Right renal pelvis (tissue), 4 donors: ENCODE results near the gene ENKUR. TPM values are rescaled to one million over a fixed set of nuclear protein-coding genes. Genes with fewer than 3 reads are reported as not detected.

Experiments
- DNase-seq, 4 donors: peaks; one replicate each; pipeline ENCODE4 v3.0.0-alpha.2; 2013; ENCODE audit warnings: low read depth in 4 of 4, low spot score in 3 of 4, missing footprints in 1 of 4
- polyA plus RNA-seq, 4 donors: library from polyadenylated mRNA; unstranded; fragments of 120-200 nt; gene quantifications; one replicate each; pipeline ENCODE4 v1.2.1, GENCODE V29; 2013; ENCODE audit not compliant: insufficient read length in 4 of 4

Gene ENKUR
- polyA plus RNA-seq: 1 to 10 TPM; 4.0 to 5.5 (median 4.8) TPM

- peak; percentile 93 to 98 (median 95) for DNase-seq
Measured at GRCh38 chr10:25015828-25016375, at the start of gene ENKUR. Gene ENKUR (minus strand): TSS chr10:25016158. CDS start chr10:25015936, 222 bp downstream.

- no peak for DNase-seq
Measured at GRCh38 chr10:25064401-25064800, 48.4 kb upstream of the ENKUR start.

- DNase-seq: no peak
Measured at GRCh38 chr10:25063644-25064043, 47.7 kb upstream of the ENKUR start.

- no peak for DNase-seq
Measured at GRCh38 chr10:25063157-25063556, 47.2 kb upstream of the ENKUR start.

GRCh38 chr10:25061711-25062449, 45.9 kb upstream of the ENKUR start:
- no peak for DNase-seq

GRCh38 chr10:25061125-25061524, 45.2 kb upstream of the ENKUR start:
- DNase-seq: no peak

GRCh38 chr10:25059990-25060389, 44.0 kb upstream of the ENKUR start:
- no peak for DNase-seq

GRCh38 chr10:25057886-25058285, 41.9 kb upstream of the ENKUR start:
- no peak for DNase-seq

- DNase-seq: no peak
Measured at GRCh38 chr10:25056726-25057125, 40.8 kb upstream of the ENKUR start.

GRCh38 chr10:25052012-25052411, 36.1 kb upstream of the ENKUR start:
- no peak for DNase-seq

GRCh38 chr10:25050402-25050801, 34.4 kb upstream of the ENKUR start:
- DNase-seq: no peak

GRCh38 chr10:25049966-25050365, 34.0 kb upstream of the ENKUR start:
- no peak for DNase-seq

- no peak for DNase-seq
Measured at GRCh38 chr10:25048450-25048849, 32.5 kb upstream of the ENKUR start.

- DNase-seq: no peak
Measured at GRCh38 chr10:25047591-25048301, 31.8 kb upstream of the ENKUR start.

GRCh38 chr10:25047088-25047487, 31.1 kb upstream of the ENKUR start:
- DNase-seq: no peak

- no peak for DNase-seq
Measured at GRCh38 chr10:25046641-25047040, 30.7 kb upstream of the ENKUR start.

- no peak for DNase-seq
Measured at GRCh38 chr10:25039531-25039930, 23.6 kb upstream of the ENKUR start.

GRCh38 chr10:25038325-25038724, 22.4 kb upstream of the ENKUR start:
- no peak for DNase-seq

- DNase-seq: no peak
Measured at GRCh38 chr10:25036381-25036780, 20.4 kb upstream of the ENKUR start.

- no peak for DNase-seq
Measured at GRCh38 chr10:25029519-25029918, 13.6 kb upstream of the ENKUR start.

GRCh38 chr10:25028711-25029110, 12.8 kb upstream of the ENKUR start:
- no peak for DNase-seq

- no peak for DNase-seq
Measured at GRCh38 chr10:25026463-25026862, 10.5 kb upstream of the ENKUR start.
